Activated CD4-positive, alpha-beta memory T cell treated with anti-CD3 and anti-CD28 coated beads, Interleukin-2, amount 10 ng/mL, durations not matched to agents 7 days and 5 days (primary cell): Measurements from ENCODE around the gene ATP11A. TPM values are rescaled to one million over a fixed set of nuclear protein-coding genes. Genes with fewer than 3 reads are reported as not detected.

Experiments
- CTCF ChIA-PET: fragments of 350-600 bp; sonication (Branson Sonifier 250); formaldehyde crosslinking; loops from one replicate; lab custom pipeline; 2021; ENCODE audit warnings: antibody characterized with exemption, inconsistent platforms; lab: Charles Lee
- POLR2A ChIA-PET: fragments of 350-600 bp; sonication (Branson Sonifier 250); formaldehyde crosslinking; loops from one replicate; lab custom pipeline; 2021; ENCODE audit warnings: antibody characterized with exemption; lab: Charles Lee
- DNase-seq: peaks from one replicate; pipeline ENCODE4 v3.0.0-alpha.2; 2020
- H3K27ac Mint-ChIP-seq: one replicate; pipeline ENCODE4 v1.8.0; 2021; ENCODE audit warnings: mild to moderate bottlenecking, mixed read lengths
- H3K27me3 Mint-ChIP-seq: one replicate; pipeline ENCODE4 v1.8.0; 2021; ENCODE audit warnings: mixed read lengths
- H3K36me3 Mint-ChIP-seq: one replicate; pipeline ENCODE4 v1.8.0; 2021; ENCODE audit warnings: low read depth, mixed read lengths
- H3K4me1 Mint-ChIP-seq: one replicate; pipeline ENCODE4 v1.8.0; 2021; ENCODE audit warnings: mixed read lengths
- H3K4me3 Mint-ChIP-seq: one replicate; pipeline ENCODE4 v1.8.0; 2021; ENCODE audit warnings: mild to moderate bottlenecking, mixed read lengths
- H3K9me3 Mint-ChIP-seq: one replicate; pipeline ENCODE4 v1.8.0; 2021; ENCODE audit warnings: mixed read lengths
- total RNA-seq, 2 experiments: library from RNA; stranded (reverse); gene quantifications; one replicate each; pipeline ENCODE4 v1.2.3, GENCODE V29; 2021

The ATP11A gene
- total RNA-seq, 2 experiments from 2014 or later = 52.5 to 53.3 TPM

GRCh38 chr13:112688560-112689302 lies 1.1 kb upstream of the ATP11A start:
- DNase-seq = peak; percentile 67
- peak overlapping the region; percentile 82 for H3K4me3 Mint-ChIP-seq
- peaks cover 21% of the 10 kb centered on the region for H3K36me3 Mint-ChIP-seq
- no peaks in the 10 kb centered on the region for H3K9me3 Mint-ChIP-seq
- peaks cover 45% of the 10 kb centered on the region for H3K4me1 Mint-ChIP-seq
- H3K27me3 Mint-ChIP-seq = no peaks in the 10 kb centered on the region
- ChIA-PET POLR2A (interaction anchor here (0.9 to 1.3 kb wide), 2 partner anchors 14 to 101 kb away, joined by 5 to 9 read pairs; partner anchors contain the start of gene TUBGCP3), CTCF (interaction anchor here (0.8 kb wide), 1 partner anchor 48 kb away, joined by 3 read pairs; no protein-coding TSS in a partner anchor)
- H3K27ac Mint-ChIP-seq = peak overlapping the region; percentile 93

- Mint-ChIP-seq H3K4me1 (peaks cover 50% of the 10 kb centered on the region), H3K27ac (peak overlapping the region; percentile 71), H3K27me3 (no peaks in the 10 kb centered on the region), H3K9me3 (no peaks in the 10 kb centered on the region), H3K36me3 (peaks cover 23% of the 10 kb centered on the region), H3K4me3 (peak overlapping the region; percentile 79)
- ChIA-PET CTCF (interaction anchor here (1.1 kb wide), 1 partner anchor 49 kb away, joined by 3 read pairs; no protein-coding TSS in a partner anchor), POLR2A (interaction anchor here (1.7 kb wide), 1 partner anchor 35 kb away, joined by 5 read pairs; no protein-coding TSS in a partner anchor)
- DNase-seq = peak; percentile 41
These were observed 568 bp downstream of the ATP11A start for GRCh38 chr13:112690283-112690929.

GRCh38 chr13:112692104-112692503 lies 2.3 kb downstream of the ATP11A start:
- Mint-ChIP-seq H3K4me1 (peaks cover 48% of the 10 kb centered on the region), H3K36me3 (peaks cover 23% of the 10 kb centered on the region), H3K4me3 (peak overlapping the region; percentile 79), H3K27me3 (no peaks in the 10 kb centered on the region), H3K27ac (no peak overlapping the region), H3K9me3 (no peaks in the 10 kb centered on the region)
- ChIA-PET POLR2A (no interaction called here), CTCF (no interaction called here)
- no peak for DNase-seq

- Mint-ChIP-seq H3K27ac (no peak overlapping the region), H3K4me3 (peak overlapping the region; percentile 79), H3K4me1 (peaks cover 47% of the 10 kb centered on the region), H3K36me3 (peaks cover 21% of the 10 kb centered on the region), H3K9me3 (no peaks in the 10 kb centered on the region), H3K27me3 (no peaks in the 10 kb centered on the region)
- ChIA-PET POLR2A (no interaction called here), CTCF (no interaction called here)
- DNase-seq = no peak
These were observed 2.7 kb downstream of the ATP11A start for GRCh38 chr13:112692586-112692985.

- no peak for DNase-seq
- no peak overlapping the region for H3K4me3 Mint-ChIP-seq
- H3K9me3 Mint-ChIP-seq = no peaks in the 10 kb centered on the region
- ChIA-PET CTCF (no interaction called here), POLR2A (no interaction called here)
- H3K4me1 Mint-ChIP-seq = peaks cover 42% of the 10 kb centered on the region
- H3K27me3 Mint-ChIP-seq = no peaks in the 10 kb centered on the region
- H3K36me3 Mint-ChIP-seq = peaks cover 12% of the 10 kb centered on the region
- no peak overlapping the region for H3K27ac Mint-ChIP-seq
These were observed 4.1 kb downstream of the ATP11A start for GRCh38 chr13:112693831-112694497.

- H3K4me1 Mint-ChIP-seq = peaks cover 41% of the 10 kb centered on the region
- no peak overlapping the region for H3K4me3 Mint-ChIP-seq
- peaks cover 10% of the 10 kb centered on the region for H3K36me3 Mint-ChIP-seq
- POLR2A ChIA-PET = no interaction called here
- no peaks in the 10 kb centered on the region for H3K27me3 Mint-ChIP-seq
- CTCF ChIA-PET = no interaction called here
- DNase-seq = no peak
- H3K27ac Mint-ChIP-seq = no peak overlapping the region
- no peaks in the 10 kb centered on the region for H3K9me3 Mint-ChIP-seq
These were observed 5.3 kb downstream of the ATP11A start for GRCh38 chr13:112695121-112695520.

- Mint-ChIP-seq H3K36me3 (peaks cover 10% of the 10 kb centered on the region), H3K4me3 (no peak overlapping the region), H3K27ac (no peak overlapping the region), H3K9me3 (no peaks in the 10 kb centered on the region), H3K4me1 (peaks cover 38% of the 10 kb centered on the region), H3K27me3 (no peaks in the 10 kb centered on the region)
- ChIA-PET POLR2A (no interaction called here), CTCF (no interaction called here)
- DNase-seq = no peak
These were observed 6.4 kb downstream of the ATP11A start for GRCh38 chr13:112696001-112696868.

- CTCF ChIA-PET = no interaction called here
- POLR2A ChIA-PET = no interaction called here
These were observed 7.1 kb downstream of the ATP11A start for GRCh38 chr13:112696869-112697465.

GRCh38 chr13:112697756-112698655 lies 8.2 kb downstream of the ATP11A start:
- no peak for DNase-seq
- CTCF ChIA-PET = no interaction called here
- H3K4me3 Mint-ChIP-seq = no peak overlapping the region
- H3K4me1 Mint-ChIP-seq = peaks cover 21% of the 10 kb centered on the region
- no peak overlapping the region for H3K27ac Mint-ChIP-seq
- H3K9me3 Mint-ChIP-seq = no peaks in the 10 kb centered on the region
- H3K27me3 Mint-ChIP-seq = no peaks in the 10 kb centered on the region
- H3K36me3 Mint-ChIP-seq = peaks cover 12% of the 10 kb centered on the region
- POLR2A ChIA-PET = no interaction called here

More at GRCh38 chr13:112696869-112697465, 7.1 kb downstream of the ATP11A start:
- Mint-ChIP-seq H3K9me3 (no peaks in the 10 kb centered on the region), H3K27ac (no peak overlapping the region), H3K4me1 (peaks cover 31% of the 10 kb centered on the region), H3K4me3 (no peak overlapping the region), H3K36me3 (peaks cover 10% of the 10 kb centered on the region), H3K27me3 (no peaks in the 10 kb centered on the region)
- no peak for DNase-seq

- Mint-ChIP-seq H3K36me3 (peaks cover 18% of the 10 kb centered on the region), H3K4me3 (no peak overlapping the region), H3K27me3 (no peaks in the 10 kb centered on the region), H3K27ac (no peak overlapping the region), H3K9me3 (no peaks in the 10 kb centered on the region), H3K4me1 (peaks cover 26% of the 10 kb centered on the region)
- ChIA-PET CTCF (interaction anchor here (0.7 kb wide), 1 partner anchor 1287 kb away, joined by 3 read pairs; no protein-coding TSS in a partner anchor), POLR2A (no interaction called here)
- DNase-seq = no peak
These were observed 9.6 kb downstream of the ATP11A start for GRCh38 chr13:112699322-112699918.
